Measurements from ENCODE around the gene PAX2. TPM values are rescaled to one million over a fixed set of nuclear protein-coding genes. Genes with fewer than 3 reads are reported as not detected.

Gene PAX2
- total and polyA plus RNA-seq, 2 of the 13 experiments (the other 11 are each of a cell fraction or from before 2014, with no cell fraction given): not detected

GRCh38 chr10:100866575-100867098 lies 121.3 kb downstream of the PAX2 start:
- CTCF ChIA-PET (ENCODE audit: low intra/inter-chr PET ratio, low total read pairs): no interaction called here
- no TSS peak for BruUV-seq (replicated peaks)
- Histone ChIP-seq H3K27ac (ENCODE audit: extremely low read length, insufficient read depth, low read length) (no peak overlapping the region), H3K4me2 (ENCODE audit: low read depth, low read length) (no peak overlapping the region), H3K36me3 (replicated peaks in 1 of 2; ENCODE audit: control insufficient read depth in 1 of 2, insufficient read depth in 2 of 2, low read length in 2 of 2) (no peaks in the 10 kb centered on the region), H2AFZ (ENCODE audit: low read length) (no peak overlapping the region), H4K20me1 (ENCODE audit: insufficient read depth, low read length) (no peaks in the 10 kb centered on the region), H3K9ac (ENCODE audit: insufficient read depth, low read depth, low read length) (no peak overlapping the region), H3K4me1 (ENCODE audit: insufficient read depth, low read length) (peaks cover 24% of the 10 kb centered on the region), H3K4me3 (replicated peaks in 1 of 3; ENCODE audit: insufficient read depth in 1 of 3, low read depth in 2 of 3, low read length in 3 of 3) (no peak overlapping the region), H3K79me2 (ENCODE audit: insufficient read depth, low read length) (no peaks in the 10 kb centered on the region), H3K9me3 (ENCODE audit: low read length) (no peaks in the 10 kb centered on the region), H3K27me3 (ENCODE audit: control insufficient read depth in 1 of 2, insufficient read depth in 2 of 2, low read length in 2 of 2) (peaks cover 5 to 58% of the 10 kb centered on the region in 2 experiments; a peak in 3 of 5 replicates)
- ATAC-seq: no peak
- in situ Hi-C loops (cut with HindIII; ENCODE audit: extremely low pct_ligation_motif_present, low pct_unique_long_range_greater_than_20kb) (no loop called here), intact Hi-C loops (cut with micrococcal nuclease; ENCODE audit: unreplicated experiment) (no loop called here)
- FAIRE-seq: no peak
- WGBS (ENCODE audit: low lambda C conversion rate): 47% methylated on average over 20 of the region's 21 CpGs
- DNase-seq (ENCODE audit: low spot score): no peak
- POLR2A ChIA-PET: no interaction called here
- TF ChIP-seq MLX (CRISPR knock-in tag; IDR thresholded peaks at IDR 0.05): no peak
- TF ChIP-seq ZNF749 (CRISPR knock-in tag; IDR thresholded peaks at IDR 0.05; ENCODE audit: borderline replicate concordance): no peak
- no peak for TF ChIP-seq ZBTB33 (CRISPR knock-in tag; IDR thresholded peaks at IDR 0.05)
- TF ChIP-seq NFIC (IDR thresholded peaks at IDR 0.05; ENCODE audit: low read length): no peak
- no peak for TF ChIP-seq ZNF687 (CRISPR knock-in tag; IDR thresholded peaks at IDR 0.05)
- no peak for TF ChIP-seq MAF1 (CRISPR knock-in tag; IDR thresholded peaks at IDR 0.05; ENCODE audit: borderline replicate concordance)
- TF ChIP-seq SOX6 (IDR thresholded peaks at IDR 0.05): no peak
- TF ChIP-seq SOX6 (CRISPR knock-in tag; IDR thresholded peaks at IDR 0.05): no peak
- no peak for TF ChIP-seq ZNF75D (CRISPR knock-in tag; IDR thresholded peaks at IDR 0.05; ENCODE audit: borderline replicate concordance)
- no peak for TF ChIP-seq NR2F1 (CRISPR knock-in tag; IDR thresholded peaks at IDR 0.05)
- no peak for TF ChIP-seq RBM39 (IDR thresholded peaks at IDR 0.05; ENCODE audit: low read depth, low read length, poor library complexity, severe bottlenecking)
- no peak for TF ChIP-seq PAF1 (CRISPR knock-in tag; IDR thresholded peaks at IDR 0.05)
- TF ChIP-seq TRAFD1 (CRISPR knock-in tag; IDR thresholded peaks at IDR 0.05; ENCODE audit: borderline replicate concordance): no peak
- no peak for TF ChIP-seq KLF9 (CRISPR knock-in tag; IDR thresholded peaks at IDR 0.05; ENCODE audit: low read depth)
- no peak for TF ChIP-seq TBP (CRISPR knock-in tag; IDR thresholded peaks at IDR 0.05)
- no peak for TF ChIP-seq HNF4A (CRISPR knock-in tag; IDR thresholded peaks at IDR 0.05)
- TF ChIP-seq ELF4 (CRISPR knock-in tag; IDR thresholded peaks at IDR 0.05; ENCODE audit: borderline replicate concordance): no peak

All from HepG2 (cell line).